NCI-H524 (cell line): Measurements from ENCODE around the gene SP6.

ENCODE experiments used
- DNase-seq, 2 experiments: peaks; one replicate each; lab custom pipeline; 2025; lab: John Stamatoyannopoulos, UW

The SP6 gene

DNA sequence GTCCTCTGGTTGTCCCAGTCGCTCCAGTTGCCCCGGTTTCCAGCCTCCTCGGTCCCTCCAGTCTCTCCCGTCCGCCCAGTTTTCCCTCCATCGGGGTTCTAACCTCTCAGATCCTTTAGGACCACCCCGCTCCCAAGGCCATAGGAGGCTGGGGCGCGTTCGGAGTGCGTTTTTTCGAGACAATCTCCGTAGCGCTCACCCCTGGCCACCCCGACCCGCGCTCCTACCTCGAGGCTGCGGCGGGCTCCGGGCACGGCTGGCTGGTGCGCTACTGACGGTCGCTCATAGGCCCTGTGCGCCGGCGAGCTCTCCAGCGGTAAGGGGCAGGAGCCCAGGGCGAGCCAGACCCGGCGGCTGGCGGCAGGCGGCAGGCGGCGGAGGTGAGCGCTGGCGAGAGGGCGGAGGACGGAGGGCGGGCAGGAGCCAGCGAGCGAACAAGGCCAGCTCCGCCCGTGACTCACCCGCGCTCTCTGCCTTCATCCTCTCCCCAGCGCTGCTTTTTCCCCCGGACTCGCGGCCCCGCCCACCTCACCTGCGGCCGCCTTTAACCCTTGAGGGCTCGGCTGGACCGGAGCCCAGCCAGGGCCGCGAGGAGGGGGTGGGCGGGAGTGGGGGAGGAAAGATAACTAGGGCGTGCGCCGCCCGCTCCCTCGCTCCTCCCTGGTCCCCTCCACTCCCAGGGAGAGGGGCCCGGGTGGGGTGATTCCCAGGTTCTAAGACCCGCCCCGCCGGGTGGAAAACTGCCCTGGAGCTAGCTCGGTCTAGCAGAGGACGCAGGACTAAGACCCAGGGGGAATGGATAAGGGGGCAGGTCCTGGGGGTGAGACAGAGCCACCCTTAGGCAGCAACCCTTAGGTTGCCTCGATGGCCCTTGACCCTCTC lies at the start of gene SP6:
Gene SP6, minus strand, starts transcription at position 472 of the 882 bp plus-strand sequence. CDS start 2,734 bp downstream, outside the sequence.
- peak; percentile 42 to 63 for DNase-seq

DNA sequence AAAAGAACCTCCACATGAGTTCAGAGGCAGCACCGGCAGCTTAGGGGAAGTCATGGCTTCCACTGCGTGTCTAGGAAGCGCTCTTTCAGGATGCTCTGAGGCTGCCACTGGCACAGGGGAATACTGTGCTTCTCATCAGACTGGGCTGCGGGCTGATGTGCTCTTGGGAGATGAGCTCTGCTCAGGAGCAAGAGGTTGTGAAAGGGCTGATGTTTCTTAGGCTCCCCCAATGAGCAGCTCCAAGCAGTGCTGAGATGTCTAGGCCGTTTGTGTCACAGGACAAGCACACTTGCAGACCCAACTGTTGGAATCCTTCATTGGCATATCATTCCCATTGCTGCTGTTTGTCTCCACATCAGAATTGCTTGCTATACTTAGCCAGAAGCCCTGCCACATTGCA lies 48.7 kb upstream of the SP6 start:
- no peak for DNase-seq

DNA sequence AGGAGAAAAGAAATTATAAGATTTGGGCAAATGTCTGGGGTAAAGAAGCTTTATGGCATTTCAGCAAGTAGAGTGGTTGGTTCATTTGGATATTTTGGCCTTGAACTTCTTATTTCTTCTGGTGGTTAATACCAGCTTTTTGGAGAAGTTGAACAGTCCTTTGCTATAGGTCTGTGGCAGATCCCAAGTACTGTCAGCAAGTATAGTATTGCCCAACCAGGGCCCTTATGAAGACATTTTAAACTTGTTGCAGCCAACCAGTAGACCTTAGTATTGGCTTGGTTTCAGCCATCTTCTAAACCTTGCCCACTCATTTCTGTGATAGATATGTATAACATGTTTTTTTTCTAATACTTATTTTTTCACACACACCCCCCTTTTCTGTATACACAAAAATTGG lies 47.3 kb upstream of the SP6 start:
- no peak for DNase-seq

DNA sequence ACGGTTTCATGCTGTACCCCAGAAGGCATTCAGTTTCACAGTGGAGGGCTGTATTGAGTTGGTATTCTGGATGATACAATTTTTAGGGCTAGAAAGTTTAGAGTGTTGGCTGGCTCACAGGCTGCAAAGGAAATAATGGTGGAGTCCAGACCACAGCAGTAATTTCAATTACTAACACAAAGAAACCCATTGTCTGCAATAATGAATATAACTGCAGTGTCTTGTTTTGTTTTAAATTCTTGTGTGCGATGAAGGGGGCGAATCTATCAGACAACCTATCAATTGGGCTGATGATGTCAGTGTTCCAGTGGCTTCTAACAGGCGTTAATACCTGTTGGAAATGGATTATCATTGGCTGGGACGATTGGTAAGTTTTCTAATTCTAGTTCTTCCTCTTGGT lies 46.6 kb upstream of the SP6 start:
- DNase-seq, result no peak

DNA sequence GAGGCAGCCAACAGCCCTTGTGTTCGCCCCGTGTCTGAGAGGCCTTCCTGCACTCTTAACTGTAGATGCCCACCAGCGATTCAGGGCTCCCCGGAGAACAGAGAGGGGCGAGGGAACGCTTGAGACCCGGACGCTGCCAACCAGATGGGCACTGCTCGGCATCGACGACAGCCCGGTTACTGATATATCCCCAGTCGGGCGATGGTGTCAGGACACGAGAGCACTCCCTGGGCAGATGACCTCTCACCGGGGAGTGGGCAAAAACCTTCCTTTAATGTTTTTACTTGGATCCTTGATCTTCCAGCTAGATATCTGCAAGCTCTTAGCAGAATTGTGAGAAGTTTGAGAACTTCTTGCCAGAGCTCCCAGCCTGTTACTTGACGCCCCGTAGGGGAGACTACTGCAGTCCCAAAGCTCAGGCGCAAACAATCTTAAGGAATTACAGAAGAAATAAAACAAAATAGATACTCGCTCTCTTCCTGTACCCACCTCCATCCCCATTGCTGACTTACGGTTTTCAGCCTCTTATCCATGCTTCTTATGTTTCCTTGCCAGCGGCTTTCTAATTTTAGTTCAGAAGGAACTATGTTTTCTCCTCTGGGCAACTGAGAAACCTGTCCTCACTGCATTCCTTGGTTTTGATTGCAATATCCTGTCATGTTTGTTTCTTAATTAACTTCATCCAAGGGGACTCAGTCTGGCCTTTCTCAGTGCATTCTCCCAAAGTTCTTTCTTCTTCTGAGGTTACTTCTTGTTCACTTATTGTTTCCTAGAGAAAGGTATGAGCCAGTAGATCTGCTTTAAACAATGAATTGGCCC lies 45.9 kb upstream of the SP6 start:
- peak in 1 of 2 experiments; percentile 62 for DNase-seq

DNA sequence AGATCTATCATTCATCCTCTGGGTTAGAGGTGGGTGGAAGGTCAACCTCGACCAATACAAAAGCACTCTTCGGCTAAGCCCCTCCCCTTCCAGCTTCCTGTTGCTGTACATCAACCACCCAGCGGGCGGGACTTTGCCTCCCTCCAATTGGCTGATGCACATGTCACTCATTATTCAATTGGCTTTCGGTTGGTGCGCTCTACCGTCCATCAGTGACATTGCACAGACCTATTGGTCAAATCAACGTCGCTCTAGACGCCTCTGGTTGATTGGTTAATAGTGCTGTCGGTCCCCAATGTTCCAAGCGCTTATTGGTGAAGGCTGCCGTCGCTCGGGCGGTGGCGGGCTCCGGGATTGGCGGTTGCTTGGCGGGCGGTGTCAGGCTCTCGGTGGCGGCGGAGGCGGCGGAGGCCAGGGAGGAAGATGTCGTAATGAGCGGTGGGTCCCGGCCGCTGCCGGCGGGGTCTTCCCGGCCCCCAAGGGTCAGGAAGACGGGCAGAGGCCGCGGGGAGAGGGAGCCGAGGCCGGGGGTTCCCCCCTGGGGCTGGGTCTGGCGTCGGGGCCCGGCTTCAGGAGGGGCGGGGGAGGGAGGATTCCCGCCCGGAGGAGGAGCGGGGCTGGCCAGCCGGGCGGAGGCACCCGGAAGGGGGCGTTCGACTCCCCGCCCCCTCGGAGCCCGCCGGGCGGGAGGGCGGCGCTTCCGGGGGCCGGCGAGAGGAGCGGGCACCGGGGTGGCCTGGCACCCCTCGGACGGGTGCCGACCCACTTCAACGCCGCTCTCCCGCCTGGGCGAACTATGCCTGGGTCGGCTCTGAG lies 45.1 kb upstream of the SP6 start, which contains the start of gene SP2:
Gene SP2, plus strand, starts transcription at position 381 of the 816 bp plus-strand sequence. Its CDS starts 51 bp downstream, at position 432.
- peak; percentile 100 for DNase-seq

DNA sequence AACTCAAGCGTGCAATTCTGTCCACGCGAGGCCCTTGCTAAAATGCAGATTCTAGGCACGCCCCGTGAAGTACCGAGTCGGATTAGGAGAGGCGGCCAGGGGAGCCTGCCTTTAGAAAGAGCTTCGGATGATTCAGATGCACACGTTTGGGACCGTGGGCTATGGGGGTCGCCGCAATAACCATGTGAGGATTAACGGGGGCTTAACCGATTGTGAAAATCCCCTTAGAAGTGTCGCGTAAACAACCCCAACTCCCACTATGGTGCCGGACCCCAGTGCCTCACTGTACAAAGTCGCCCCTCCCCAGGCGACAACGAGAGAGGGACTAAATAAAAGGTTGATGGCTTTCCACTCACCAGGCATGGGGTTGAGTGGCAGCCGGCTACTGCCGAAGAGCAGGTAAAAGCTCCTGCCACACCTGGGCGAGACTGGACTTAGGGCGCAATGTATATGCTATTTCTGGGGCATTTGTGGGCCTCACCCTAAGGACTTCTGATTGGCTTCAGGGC lies 44.4 kb upstream of the SP6 start:
- peak in 1 of 2 experiments; percentile 46 for DNase-seq

DNA sequence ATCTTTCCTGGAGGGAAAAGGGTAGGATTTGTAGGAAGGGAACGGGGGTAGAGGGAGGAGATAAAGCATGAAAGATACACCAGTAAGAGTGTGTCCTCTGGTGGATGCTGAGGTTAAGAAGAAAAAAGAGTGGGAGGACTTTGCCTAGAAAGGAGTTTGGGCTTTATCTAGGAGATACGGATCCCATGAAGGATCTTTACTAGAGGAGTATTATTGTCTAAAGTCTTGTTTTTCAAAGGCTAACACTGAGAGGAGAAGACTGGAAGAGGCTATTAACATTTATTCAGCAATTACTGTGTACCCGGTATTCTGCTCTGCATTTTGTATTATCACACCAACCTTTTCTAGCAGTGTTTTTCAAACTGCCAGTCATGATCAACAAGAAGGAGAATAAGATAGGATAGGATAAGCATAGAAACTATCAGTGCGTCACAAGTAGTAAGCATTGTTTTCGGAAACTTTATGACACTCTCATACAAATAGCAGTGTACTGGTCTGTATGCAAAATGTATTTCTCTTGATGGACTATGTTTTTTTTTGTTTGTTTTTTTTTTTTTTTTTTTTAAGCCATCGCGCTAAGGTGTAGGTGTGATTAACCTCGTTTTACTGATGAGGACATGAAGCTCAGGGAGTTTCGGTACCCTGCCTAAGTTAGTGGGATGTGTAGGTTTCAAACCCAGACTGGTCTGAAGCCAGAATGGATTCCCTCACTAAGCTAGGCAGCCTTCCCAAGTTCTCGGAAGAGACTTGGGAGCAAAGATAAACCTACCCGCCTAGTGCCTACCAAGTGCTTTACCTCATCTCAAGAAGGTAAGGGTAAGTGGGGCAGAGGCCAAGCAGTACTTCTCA lies 43.8 kb upstream of the SP6 start:
- DNase-seq, result no peak

DNA sequence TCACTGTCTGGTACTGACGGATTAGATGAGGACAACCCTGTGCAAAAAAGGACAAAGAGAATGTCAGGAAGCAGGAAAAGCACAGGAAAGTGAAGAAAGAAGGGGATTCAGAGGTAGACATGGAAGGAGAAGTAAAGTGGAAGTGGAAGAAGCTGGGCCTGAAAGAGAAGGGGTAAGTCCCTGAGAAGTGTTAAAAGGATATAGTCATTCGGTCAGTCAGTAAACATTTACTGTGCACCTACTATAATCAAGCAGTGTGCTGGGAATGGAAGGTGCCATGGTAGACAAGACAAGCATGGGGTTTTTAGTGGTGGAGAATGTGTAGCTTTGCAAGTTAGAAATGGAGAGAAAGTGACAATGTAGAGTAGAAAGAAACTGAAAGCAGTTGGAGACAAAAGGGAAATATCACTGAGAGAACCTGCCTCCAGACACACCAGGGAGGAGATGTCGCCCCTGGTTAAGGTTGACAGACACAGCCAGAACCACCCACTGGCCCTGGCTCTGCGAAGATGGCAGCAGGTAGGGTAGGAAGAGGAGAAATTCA lies 40.7 kb upstream of the SP6 start:
- no peak for DNase-seq

DNA sequence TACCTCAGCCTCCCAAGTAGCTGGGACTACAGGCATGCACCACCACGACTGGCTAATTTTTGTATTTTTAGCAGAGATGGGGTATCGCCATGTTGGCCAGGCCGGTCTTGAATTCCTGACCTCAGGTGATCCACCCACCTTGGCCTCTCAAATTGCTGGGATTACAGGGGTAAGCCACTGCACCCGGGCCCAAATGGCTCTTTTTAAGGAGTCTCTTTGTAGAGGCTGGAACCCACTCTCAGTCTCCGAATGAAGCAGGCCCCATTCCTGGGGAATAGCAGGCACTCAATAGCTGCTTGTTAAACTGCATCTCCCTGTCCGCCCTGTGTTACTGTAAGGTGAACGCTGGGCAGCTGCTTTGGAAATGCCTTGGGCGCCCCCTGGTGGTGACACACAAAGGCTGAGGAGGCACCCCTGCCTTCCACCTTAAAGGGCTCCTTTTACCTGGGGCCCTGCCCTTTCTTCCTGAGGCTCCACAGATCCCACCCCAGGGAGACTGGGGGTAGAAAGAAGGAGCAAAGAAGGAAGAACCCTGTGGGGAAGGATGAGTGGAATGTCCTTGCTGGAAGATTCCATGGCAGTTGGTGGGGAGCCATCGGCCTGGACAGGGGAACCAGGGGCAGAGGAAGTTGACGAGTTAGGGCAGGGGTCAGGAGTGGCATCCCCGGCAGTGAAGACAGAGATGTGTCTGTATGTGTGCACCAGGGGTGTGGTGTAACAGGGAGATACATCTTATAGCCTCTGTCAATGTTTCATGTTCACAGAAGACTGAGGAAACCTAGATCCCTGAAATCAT lies 39.0 kb upstream of the SP6 start:
- peak; percentile 71 to 81 for DNase-seq

DNA sequence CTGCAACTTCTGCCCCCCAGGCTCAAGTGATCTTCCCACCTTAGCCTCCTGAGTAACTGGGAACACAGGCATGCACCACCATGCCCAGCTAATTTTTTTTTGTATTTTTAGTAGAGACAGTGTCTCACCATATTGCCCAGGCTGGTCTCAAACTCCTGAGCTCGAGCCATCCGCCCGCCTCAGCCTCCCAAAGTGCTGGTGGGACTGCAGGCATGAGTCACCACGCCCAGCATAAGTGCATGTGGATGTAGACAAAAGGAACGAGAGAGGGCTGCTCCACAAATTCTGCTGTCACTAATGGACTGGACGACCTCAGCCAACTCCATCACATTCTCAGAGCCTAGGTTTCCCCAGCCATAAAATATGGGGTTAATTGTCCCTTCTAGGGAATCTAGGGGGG lies 37.3 kb upstream of the SP6 start:
- DNase-seq, result no peak

DNA sequence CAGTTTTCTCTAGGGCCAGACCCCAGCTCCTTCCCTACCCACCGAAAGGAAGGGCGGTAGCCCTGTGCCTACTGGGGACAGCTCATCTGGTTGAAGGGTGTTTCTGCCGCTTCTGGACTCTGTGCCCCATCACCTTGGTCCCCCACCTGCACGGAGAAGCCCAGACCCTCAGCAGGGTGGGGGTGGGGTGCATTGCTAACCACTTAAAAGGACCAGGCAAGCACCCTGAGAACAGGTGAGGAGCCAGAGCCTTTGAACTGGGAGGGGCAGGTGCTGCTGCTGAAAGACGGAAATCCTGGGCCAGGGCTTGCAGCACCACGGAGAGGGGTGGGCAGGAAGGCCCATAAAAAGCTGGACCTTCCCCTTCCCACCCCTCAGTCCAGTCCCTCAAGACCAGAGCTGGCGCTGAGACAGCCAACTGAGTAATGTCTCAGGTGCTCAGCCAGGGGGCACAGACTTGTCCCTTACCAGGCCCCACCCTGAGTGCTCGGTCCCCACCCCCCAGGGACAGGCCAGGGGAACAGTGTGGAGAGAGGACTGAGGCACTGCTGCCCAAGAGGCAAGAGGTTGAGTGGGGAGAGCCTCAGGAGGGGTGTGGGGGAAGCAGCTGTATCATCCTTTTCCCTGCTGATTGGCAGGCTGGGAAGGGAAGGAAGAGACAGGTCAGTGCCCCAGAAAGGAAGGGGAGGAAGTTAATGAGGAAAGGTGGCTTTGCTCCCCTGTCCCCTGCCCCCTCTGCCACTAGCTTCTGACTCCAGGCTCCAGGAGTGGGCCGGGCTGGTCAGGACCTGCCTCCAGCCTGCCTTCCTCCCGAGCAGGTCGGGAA lies 34.2 kb upstream of the SP6 start:
- DNase-seq, result no peak

DNA sequence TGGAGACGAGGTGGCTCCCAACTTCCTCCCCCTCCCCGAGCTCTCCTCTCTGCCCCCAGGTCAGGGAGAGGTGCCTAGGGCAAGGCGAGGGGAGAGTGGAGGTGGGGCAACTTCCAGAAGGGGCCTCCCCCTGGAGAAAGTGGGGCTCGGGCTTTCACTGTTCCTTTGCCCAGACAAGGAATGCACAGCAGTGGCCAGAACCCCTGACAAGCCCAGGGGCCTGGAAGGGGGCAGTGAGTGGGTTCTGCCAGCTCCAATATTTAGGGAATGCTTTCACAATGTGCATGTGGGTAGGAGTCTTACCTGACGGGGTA lies 33.4 kb upstream of the SP6 start:
- no peak for DNase-seq

DNA sequence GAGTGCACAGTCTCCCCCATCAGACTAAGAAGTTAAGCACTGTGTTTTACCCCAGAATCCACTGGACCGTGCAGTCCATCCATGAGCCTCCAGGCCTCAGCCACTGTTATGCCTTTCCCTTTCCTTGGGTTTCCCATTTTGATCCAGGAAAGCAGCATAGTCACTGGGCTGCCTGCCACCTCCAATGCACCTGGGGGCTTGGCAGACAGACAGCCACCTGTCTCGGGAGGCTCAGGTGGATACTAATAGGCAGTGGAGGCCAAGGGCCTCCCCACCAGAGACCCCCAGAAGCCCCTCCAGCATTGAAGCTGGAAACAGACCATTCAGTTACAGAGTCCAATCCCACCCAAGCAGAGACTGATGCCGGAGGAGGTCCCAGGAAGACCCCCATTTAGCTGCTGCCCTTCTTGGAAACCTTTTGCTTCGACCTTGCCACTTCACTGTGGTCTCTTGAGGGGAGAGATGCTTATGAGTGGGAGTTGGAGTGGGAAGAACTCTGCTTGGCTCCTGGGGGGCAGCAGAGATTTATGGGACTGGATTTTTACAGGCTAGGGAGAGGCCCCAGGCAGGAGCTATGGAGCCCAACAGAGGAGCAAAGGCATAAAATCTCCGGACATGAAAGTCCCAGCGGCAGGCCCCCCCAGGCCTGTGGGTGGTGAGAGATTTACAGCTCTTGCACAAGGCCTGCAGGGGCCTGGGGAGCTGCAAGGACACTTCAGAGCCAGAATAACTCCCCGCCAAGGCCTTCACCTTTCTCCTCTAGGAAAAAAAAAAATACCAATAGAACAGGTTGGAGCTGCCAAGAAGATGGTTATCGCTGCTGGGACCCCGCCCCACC lies 32.8 kb upstream of the SP6 start:
- DNase-seq, result no peak

DNA sequence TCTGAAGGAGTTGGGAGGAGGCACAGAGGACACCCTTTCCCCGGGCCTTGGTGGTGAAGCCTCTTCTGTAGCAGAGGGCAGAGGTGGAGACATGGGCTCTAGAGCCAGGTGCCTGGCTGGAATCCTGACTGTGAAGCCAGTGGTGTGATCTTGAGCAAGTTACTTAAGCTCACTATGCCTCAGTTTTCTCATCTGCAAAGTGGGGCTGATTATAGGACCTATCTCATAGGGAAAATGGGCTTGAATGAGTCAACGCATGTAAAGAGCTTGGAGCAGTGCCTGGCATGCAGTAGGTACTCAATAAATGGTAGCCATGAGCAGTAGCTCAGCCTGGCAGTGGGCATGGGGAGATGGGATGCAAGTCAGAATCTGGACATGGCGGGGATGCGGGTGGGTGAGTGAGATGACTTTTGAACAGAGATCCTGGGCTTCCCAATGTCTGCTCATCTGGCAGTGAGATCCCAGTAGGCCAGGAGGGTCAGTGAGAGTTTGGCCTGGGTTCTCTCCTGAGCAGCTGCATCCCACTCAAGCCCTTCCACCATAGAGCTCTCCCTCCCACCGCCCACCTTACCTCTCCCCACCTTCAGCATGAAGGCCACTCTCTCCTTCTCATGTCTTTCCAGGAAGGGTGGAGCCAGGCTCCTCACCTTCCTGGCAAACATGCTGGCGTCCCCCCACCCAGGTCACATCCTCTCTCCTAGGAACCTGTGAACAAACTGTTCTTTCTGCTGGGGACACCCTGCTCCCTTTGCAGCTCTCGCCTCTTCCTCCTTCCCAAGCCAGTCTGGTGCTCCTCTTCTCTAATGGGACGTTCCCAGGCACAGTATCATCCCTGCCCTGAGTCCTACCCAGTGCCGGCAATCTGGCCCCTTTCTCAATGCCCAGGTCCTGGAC lies 32.0 kb upstream of the SP6 start:
- no peak for DNase-seq

DNA sequence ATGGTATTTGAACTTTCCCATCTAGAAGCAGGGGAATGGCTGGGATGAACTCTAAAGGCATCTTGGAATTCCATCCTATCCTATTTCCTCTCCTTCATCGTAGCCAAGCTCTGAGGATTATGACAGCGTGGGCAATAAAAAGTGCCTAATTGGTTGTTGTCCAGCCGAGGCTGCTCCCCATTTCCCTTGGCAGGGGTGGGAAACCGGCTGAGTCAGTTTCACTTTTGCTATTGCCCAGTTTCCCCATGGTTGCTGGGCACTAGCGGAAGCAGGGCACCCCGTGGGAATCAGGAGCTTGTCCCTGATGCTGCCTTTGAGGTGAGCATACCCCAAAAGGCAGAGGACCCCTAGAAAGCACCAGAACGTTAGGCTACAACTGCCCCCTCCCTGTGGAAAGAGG lies 31.3 kb upstream of the SP6 start:
- DNase-seq, result no peak
